OCI-M2 (cell line): Measurements from ENCODE around the gene U2AF2.

Experiments used
- DNase-seq: peaks from one replicate; lab custom pipeline; 2025; ENCODE audit not compliant: unreplicated experiment; lab: John Stamatoyannopoulos, UW

The U2AF2 gene

GRCh38 chr19:55655648-55656040 is 809 bp downstream of the U2AF2 start:
- no peak for DNase-seq

- DNase-seq, result no peak
These were observed 1.7 kb downstream of the U2AF2 start for GRCh38 chr19:55656552-55656951.

GRCh38 chr19:55656988-55657747 is 2.3 kb downstream of the U2AF2 start:
- no peak for DNase-seq

- DNase-seq, result no peak
These were observed 4.1 kb downstream of the U2AF2 start for GRCh38 chr19:55658846-55659459.

GRCh38 chr19:55659822-55660221 is 5.0 kb downstream of the U2AF2 start:
- DNase-seq, result no peak

GRCh38 chr19:55660404-55660803 is 5.6 kb downstream of the U2AF2 start:
- no peak for DNase-seq

GRCh38 chr19:55660991-55661390 is 6.2 kb downstream of the U2AF2 start:
- no peak for DNase-seq

- DNase-seq, result no peak
These were observed 7.0 kb downstream of the U2AF2 start for GRCh38 chr19:55661826-55662225.

GRCh38 chr19:55663846-55664536 is 9.2 kb downstream of the U2AF2 start:
- DNase-seq, result no peak

- no peak for DNase-seq
These were observed 11.6 kb downstream of the U2AF2 start for GRCh38 chr19:55666343-55667005.

GRCh38 chr19:55667006-55667381 is 12.2 kb downstream of the U2AF2 start:
- no peak for DNase-seq

- no peak for DNase-seq
These were observed 12.7 kb downstream of the U2AF2 start for GRCh38 chr19:55667511-55667910.

- DNase-seq, result no peak
These were observed 13.1 kb downstream of the U2AF2 start for GRCh38 chr19:55667958-55668357.

- DNase-seq, result no peak
These were observed 13.9 kb downstream of the U2AF2 start for GRCh38 chr19:55668603-55669348.

GRCh38 chr19:55669418-55670279 is 14.8 kb downstream of the U2AF2 start:
- DNase-seq, result no peak

- DNase-seq, result no peak
These were observed 15.6 kb downstream of the U2AF2 start for GRCh38 chr19:55670280-55671053.

- DNase-seq, result no peak
These were observed 16.2 kb downstream of the U2AF2 start for GRCh38 chr19:55671054-55671378.

- DNase-seq, result peak; percentile 71
These were observed 17.6 kb downstream of the U2AF2 start for GRCh38 chr19:55672418-55672817.

- no peak for DNase-seq
These were observed 18.6 kb downstream of the U2AF2 start for GRCh38 chr19:55673465-55673864.
